NAMALWA (cell line): Measurements from ENCODE around the gene BTRC.
"Not testable (repeated sequence)": the region's sequence is repeated elsewhere in the genome, so short reads cannot be mapped to it uniquely, and the experiment has no call there.

Experiments
- DNase-seq: peaks from one replicate; pipeline ENCODE4 v3.0.0-alpha.2; 2015; ENCODE audit warnings: low spot score

The BTRC gene

DNA sequence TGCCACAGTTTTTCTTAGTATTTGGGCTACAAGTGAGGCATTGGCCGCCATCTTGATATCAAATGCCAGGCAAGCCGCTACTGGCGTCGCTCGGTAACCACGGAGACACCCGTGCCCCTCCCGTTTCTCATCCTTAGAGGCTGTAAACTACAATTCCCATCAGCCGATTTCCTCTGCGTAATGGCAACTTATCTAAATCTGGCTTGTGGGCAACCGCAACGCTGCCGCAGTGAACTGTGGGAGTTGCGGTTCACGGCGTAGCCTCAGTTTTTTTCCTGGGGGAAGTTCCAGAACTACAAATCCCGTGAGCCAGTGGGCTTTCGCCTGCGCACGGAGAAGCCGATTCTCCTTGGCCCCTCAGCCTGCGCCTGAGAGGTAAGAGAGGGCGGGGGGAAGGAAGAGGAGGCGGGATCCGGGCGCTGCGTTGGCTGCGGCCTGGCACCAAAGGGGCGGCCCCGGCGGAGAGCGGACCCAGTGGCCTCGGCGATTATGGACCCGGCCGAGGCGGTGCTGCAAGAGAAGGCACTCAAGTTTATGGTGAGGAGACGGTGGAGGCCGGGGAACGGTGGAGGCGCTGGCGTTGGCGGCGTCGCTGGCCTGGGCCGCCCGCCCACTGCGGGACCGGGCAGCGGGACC is at the start of gene BTRC:
TSS of gene BTRC (plus strand) at position 474 of the 636 bp plus-strand sequence. CDS start at position 490, 16 bp downstream.
- DNase-seq = peak; percentile 99

DNA sequence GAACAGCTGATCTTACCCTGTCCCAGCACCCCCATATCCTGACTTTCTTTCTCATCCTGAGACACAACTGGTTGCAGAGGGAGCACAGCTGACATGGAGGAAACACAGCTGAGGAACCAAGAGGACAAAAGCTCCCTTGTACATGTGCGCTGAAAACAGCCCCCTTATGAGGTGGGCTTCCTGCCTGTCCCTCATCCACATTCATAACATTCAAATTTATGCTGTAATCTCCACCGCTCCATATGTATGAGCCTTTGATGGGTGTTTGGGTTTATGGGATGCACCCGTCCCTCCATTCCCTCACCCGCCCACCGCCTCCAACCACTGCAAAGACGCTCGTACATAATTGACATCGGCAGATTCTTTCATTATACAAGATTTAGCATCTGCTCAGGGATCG is 49.6 kb upstream of the BTRC start:
- DNase-seq = no peak

DNA sequence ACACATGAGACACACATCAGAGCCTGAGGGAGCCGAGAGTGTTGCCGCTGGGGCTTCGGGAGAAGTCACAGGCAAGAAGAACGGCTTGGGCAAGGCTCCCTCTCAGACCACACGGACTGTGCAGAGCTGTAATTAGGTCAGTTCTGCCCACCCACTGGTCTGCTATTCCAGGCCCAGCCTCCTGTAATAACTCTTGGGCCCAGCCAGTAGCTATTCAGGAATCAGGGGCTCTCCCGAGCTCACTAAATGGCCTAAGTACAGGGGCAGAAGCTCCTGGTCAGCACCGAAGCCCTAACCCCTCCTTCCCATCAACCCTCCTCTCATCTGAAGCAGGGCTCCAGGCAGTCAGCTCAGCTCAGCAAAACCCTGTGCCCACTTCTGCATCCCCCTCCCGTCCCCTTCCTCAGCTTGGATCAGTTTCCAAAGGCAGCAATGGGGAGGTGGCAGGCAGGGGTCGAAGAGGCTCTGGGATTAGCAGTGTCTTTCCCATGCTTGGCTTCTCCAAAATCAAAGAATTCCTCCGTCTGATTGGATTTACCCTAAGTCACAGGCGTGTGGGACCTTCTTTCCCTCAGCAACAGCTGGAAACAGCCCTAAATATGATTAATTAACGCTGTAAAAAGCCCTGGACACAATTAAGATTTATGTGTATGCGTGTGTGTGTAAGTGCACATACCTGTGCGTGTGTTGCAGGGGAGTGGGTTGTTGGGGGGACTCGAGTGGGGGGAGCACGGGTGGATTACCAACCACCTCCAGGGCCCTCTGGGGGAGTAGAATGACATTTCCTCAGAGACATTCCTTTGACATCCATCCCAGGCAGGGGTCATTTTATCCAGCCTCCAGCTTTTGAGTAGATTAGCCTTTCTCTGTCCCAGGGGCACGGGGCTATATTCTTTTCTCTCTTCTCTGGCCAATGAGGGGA is 48.4 kb upstream of the BTRC start:
- DNase-seq = no peak

DNA sequence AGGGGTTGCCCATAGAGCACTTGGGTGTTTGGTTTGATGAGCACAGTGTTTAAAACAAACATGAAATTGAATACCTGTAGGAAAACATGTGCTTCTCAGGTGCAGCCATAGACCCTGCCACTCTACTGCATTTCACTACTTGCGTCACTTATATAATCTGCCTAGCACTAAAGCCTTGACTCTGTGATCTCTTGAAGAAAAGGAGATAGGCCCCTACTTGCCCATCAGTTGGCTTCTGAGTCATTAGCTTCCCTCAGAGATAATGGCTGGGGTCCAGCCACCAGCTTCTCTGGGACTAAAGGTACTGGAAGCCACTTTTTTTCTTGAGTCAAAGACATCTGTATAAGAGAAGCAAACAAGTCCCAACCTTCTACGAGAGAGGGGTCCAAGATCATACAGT is 45.9 kb upstream of the BTRC start:
- DNase-seq = no peak

DNA sequence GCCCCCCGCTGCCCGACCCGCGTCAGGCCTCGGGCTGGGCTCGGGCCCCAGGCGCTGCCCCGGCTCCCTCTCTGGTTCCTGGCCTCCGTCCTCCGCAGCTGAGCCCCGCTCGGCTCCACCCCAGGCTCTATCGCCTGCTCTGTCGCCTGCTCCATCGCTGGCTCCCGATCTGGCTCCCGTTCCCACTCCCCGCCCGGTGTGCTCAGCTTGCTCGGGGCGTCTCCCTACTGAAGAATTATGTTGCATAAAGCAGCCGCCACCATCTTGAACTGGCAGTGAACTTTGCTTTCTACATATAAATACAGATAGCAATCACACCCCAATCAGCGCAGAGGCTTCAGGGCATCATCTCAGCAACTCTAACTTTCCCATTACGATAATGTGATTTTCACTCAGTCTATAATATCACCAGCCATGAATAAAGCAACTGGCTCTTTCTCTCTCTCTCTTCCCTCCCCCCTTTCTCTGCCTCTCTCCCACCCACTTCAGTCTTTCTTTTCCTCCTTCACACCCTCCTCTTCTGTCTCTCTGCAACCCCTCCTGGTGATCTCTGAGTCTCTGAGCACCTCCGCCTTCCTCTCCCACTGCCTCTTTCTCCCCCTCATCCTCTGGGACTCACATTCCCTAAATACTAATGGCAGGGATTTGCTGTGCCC is 43.3 kb upstream of the BTRC start:
- DNase-seq = no peak

DNA sequence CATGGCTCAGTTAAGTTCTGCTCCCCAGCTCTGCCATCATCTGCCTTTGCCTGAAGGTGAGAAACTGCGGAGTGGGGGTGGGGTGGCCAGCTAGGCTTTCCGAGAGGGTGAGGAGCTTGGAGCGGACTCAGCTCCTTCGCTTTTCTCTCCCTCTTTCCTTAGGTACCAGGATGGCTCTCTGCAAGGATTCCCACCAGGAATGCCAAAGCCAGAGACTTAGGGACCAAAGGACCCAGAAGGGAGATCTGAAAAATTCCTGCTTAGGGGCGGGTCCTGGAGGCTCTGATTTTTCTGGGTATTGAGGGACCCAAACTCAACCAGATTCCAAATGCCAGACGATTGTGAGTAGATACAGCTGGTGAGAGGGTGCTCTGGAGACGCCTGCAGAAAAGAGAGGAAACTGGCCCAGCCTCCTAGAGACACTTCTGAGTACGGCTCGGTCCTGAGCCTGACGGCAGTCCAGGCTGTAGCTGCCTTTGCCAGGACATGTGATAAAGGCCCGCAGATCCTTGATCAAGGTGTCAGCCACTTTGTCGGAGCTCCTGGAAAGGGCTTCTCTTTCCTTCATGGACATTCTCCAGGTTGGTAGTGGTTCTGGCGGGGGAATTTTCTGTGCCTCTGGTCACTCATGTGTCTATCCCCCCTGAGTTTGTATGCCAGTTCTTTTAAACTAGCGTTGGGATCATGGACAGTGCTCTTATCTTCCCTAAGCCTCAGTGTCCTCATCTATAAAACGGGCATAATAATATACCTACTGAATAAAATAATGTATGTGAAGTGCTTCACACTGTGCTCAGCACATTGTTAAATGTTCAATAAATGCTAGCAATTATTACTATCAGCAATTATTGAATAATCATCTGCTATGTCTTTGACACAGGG is 42.5 kb upstream of the BTRC start:
- no peak for DNase-seq

DNA sequence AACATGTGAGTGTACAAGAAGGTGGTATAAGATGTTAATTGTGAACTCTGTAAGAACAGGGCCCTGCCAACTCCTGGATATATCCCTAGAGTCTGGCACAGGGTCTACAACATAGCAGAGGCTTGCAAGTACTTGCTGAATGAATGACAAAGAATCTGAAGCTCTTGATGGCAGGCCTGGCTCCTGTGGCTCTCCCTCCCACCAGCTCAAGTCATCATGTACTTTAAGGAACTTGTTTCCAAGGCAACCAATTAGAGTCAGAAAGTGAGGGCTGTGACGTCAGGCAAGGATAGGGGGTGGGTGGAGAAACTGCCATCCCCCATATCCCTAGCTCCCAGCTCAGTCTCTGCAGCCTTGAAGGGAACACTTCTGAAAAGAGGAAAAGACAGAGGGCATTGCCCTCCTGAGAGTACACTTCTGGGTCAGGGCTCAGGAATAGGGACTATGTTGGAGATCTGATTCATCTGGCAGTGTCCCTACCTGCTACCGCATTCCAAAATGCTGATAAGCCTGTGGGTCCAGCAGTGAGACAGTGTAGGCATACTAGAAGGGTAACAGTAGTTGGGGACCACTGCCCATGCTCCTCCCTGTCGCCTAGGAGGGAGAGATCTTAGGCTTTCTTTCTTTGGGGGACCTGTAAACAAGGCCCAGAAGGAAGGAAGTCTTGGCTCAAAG is 34.6 kb upstream of the BTRC start:
- no peak for DNase-seq

DNA sequence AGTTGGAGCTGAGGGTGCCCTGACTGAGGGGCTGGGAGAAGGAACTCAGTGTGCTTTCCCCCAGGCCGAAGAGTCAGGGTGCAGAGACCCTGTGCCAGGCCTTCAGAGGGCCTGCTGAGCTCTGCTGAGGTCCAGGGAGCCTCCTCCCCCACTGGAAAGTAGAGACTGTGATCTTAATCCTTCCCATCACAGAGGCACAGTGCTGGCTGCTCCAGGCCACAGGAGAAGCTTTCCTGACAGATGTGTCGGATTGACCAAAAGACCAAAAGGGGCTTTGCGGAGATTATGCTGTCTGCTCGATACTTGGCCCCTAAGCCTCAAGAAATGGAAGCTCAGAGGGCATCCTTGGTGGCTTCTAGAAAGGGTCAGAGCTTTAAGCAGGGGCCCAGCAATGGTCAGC is 32.9 kb upstream of the BTRC start:
- no peak for DNase-seq

DNA sequence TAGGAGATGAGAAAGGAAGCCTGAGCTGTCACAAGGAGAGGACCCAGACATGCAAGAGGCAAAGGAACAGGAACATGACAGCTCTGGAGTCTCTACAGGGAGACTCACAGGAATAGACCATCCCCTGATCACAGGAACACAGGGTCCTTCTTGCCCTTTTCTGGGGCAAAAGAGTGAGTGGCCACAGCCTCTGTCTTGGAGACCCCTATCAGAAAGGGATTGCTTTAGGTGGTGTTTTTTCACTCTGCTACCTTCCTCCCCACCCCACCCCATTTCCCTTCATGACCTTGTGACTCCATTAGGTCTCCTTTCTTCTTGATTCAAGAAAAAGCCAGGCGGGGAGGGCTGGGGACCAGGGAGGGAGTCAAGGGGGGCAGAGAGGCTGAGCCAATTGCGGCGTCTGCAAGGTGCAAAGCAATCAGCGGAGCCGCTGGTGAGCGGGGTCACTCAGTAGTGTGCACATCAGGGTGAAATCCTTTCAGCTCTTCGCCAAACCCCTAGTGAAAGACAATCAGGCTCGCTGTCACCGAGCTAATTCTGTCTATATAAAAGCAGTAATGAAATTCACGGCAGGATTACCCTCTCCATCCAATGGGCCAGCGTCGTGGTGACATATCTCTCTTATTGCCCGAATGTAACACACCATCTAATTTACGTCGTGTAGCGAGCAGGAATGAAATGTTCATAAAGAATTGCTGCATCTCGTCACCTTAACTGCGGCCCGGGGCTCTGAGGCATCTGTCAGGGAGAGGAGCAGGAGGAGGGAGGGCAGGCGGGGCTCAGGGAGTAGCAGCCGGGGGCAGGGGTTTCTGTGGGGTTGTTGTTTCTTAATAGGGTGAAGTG is 31.5 kb upstream of the BTRC start:
- DNase-seq = no peak

DNA sequence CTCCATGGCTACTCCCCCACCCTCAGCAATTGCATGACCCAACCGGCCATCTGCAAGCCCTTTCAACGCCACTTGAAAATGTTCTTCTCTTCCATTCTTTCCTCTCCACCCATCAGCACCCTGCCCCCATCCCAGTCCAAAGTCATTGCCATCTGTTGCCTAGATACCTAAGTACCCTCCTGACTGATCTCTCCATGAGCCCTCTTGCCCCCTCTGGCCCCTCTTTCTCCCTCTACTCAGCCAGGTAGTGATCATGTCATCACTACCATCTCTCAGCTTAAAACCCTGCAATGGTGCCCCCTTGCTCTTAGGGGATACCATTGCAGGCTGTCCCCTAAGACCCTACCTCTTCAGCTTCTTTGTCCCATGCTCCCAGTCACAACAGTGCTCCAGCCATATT is 30.5 kb upstream of the BTRC start:
- DNase-seq = no peak

DNA sequence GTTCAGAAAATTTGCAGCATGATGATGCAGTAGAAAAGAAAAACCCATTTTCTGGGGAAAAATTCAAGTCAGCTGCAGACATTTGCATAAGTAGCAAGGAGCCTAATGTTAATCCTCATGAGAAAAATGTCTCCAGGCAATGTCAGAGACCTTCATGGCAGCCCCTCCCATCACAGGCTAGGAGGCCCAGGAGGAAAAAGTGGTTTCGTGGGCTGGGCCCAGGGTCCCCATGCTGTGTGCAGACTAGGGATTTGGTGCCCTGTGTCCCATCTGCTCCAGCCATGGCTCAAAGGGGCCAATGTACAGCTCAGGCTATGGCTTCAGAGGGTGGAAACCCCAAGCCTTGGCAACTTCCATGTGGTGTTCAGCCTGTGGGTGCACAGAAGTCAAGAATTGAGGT is 26.5 kb upstream of the BTRC start:
- DNase-seq = not testable (repeated sequence)

DNA sequence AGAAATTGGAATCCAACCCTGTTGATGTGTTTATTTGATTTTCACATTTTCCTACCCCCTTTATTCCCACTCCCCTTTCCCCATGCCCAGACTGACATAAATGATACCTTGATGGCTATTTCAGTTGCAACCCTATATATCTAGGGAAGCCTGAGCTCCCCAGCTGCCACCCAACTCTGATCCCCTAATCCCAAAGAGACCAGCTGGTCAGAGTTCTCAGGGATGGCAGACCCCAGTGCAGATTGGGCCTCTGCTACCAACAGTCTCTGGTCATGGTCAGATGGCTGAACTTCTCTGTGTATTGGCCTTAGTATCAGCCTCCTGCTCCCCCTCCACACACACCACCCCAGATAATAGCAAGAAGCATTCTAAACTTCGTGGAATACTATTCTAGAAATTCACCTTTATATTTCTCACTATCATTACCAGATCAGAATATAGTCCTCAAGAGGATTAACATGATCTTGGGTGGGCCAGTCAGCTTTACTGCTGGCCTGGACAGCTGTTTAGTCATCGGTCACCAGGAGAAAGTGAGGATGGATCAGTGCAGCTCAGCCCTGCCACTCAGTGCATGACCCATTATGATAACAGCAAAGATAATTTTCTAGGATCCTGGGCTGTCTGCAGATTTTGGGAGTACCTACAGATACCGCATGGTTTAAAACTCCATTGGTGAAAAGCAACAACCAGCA is 24.5 kb upstream of the BTRC start:
- no peak for DNase-seq

DNA sequence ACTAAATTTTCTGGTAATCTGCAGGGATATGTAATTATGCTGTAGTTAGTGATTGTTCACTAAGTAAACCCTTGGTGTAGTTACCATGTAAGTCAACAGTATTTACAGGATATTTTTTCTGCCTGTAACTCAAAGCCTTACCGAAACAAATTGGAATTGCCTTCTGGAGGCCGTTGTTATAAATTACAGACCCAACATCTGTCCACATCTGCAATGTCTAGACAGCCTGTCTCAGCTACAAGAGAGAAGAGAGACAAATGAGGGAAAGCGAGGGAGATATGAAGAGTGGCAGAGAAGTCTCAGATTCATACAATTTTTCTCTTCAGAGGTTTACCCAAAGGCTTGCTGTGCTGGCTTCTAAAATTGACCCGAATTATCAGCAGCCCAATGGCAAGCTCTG is 23.7 kb upstream of the BTRC start:
- no peak for DNase-seq

DNA sequence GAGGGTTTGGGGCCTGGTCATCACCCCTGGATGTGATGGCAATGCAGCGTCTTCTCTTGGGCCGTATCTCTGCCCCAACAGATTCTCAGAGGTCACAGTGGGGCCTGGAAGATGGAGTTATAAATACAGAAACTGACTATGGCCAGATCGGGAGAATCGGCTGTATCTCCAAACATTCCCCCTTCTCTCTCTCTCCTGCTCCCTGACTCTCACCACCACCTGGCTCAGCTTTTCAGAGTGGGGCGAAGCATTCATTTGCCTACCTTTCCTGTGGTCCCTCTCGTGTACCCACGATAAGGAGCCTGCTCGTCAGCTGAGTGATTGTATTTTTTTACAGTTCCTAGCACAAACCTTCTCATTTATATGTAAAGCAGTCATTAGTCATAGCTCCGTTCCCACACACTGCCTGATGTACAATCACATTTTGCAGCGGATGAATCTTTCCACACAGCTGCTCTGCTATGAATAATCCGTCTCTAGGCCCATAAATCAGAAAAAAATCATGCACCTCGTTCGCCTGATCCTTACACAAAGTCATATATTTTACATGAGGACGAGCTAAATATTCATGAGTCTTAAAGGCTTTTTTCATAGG is 23.2 kb upstream of the BTRC start:
- no peak for DNase-seq

DNA sequence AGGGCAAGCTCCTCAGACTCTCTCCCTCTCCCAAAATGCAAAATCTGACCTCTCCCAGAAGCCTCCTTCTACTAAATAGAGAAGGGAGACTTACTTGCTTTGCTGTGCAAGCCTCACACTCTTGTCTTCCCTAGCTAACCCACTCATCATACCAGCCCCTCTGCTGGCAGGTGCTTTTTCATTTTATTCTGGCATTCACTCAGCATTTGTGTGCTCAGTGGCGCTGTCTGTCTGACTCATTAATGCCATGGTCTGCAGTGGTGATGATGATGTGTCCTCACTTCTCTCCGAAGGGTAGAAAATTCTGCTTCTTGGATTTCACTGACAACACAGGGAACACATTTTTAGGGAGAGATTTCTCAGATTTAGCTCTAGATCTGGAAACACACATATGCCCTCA is 22.0 kb upstream of the BTRC start:
- DNase-seq = no peak

DNA sequence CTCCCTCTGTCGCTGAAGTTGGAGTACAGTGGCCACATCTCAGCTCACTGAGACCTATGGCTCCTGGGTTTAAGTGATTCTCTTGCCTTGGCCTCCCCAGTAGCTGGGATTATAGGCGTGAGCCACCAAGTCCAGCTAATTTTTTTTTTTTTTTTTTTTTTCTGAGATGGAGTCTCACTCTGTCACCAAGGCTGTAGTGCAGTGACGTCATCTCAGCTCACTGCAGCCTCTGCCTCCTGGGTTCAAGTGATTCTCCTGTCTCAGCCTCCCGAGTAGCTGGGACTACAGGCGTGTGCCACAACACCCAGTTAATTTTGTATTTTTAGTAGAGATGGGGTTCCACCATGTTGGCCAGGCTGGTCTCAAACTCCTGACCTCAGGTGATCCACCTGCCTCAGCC is 19.7 kb upstream of the BTRC start:
- DNase-seq = not testable (repeated sequence)

DNA sequence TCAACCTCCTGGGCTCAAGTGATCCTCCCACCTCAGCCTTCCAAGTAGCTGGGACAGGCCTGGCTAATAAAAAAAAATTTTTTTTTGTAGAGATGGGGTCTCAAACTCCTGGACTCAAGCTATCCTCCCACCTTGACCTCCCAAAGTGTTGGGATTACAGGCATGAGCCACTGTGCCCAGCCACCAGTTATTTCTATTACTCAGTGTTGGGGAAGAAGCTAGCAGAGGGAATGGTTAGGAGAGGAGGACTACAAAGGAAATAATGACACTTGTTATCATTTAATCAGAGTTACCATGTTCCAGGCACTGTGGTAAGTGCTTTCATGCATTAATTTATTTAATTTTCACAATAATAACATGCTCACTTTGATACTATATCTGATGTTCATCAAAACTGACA is 17.6 kb upstream of the BTRC start:
- DNase-seq = no peak

DNA sequence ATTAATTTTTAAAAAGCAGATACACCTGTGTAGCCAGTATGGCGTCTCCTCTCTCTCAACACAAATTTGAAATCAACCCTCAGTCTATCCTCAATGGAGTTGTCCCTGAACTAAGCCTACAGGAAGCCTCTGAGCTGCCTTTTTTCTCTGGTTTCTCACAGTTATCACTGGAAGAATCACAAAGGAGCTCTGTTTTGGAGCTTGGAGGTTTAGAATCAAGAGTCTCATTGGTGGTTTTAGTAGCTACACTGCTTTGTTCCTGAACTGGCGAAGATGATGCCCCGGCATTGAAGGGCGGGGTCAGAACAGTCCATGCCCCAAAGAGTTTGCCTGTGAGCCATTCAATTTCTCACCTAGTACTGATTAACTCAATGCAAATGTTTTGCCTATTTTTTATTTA is 16.1 kb upstream of the BTRC start:
- no peak for DNase-seq

DNA sequence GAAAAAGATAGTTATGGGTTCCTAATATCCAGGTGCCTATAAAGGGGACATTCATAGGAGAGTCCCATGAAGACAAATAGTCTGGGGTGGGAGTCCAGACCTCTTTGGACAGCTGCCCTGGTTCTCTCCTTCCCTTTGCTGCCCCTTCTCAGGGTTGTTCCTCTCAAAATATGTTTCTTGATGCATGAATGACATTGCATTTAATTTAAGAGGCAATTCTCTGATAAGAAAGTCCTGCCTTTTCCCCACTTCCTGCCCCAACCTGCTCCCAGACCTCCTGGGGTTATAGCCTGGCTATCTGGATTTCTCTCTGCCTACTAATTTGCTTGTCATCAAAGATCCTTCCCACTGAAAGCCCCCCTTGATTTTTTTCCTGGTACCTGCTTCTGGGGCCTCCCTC is 12.5 kb upstream of the BTRC start:
- no peak for DNase-seq

DNA sequence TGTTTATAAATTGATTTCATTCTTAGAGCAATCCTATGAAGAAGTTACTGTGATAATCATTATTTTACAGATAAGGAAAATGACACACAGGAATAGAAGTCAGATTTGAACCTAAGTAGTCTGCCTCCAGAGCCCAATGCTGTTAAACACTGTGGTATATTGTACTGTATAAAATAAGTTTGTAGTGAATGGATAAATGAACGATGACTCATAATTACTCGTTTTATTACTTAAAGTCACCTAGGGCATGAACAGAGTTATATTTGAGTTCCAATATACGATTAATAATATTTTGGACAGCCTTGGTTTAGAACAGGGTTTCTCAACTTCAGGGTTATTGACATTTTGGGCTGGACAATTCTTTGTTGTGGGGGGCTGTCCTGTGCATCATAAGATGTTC is 7.8 kb upstream of the BTRC start:
- DNase-seq = no peak
